NOMO-1 (cell line): ENCODE data around the gene KIAA1614.
"Not testable (repeated sequence)": the region's sequence is repeated elsewhere in the genome, so short reads cannot be mapped to it uniquely, and the experiment has no call there.

Experiments used
- DNase-seq, 2 experiments: peaks; one replicate each; lab custom pipeline; 2025; ENCODE audit not compliant: unreplicated experiment in 2 of 2; lab: John Stamatoyannopoulos, UW

The KIAA1614 gene

DNA sequence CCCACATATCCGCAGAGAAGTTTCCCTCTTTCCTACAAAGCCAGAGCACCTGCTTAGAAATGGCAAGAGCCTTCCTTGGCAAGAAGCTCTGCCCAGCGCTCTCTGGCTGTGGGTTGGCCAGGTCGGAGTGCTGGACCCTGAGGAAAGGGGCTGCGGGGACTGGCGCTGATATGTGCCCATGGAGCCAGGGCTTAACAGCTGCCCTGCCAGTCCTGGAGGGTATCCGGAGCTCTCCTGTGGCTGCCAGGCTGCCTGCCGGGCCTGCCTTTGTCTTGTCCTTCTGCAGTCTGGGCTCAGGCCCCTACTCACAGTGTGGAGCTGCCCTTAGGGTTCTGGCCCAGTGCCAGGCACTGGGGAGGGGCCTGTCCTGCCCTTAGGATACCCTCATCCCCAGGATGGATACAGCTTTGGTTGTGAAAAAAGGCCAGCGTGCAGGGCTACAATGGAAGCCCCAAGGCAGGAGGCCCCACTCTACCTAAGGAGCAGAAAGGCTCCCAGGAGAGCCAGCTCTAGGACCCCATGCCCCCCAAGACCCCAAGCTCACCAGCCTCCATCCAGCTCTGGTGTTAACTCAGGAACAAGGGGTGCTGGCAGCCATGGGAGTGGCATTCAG is 43.4 kb downstream of the KIAA1614 start:
- DNase-seq = no peak

DNA sequence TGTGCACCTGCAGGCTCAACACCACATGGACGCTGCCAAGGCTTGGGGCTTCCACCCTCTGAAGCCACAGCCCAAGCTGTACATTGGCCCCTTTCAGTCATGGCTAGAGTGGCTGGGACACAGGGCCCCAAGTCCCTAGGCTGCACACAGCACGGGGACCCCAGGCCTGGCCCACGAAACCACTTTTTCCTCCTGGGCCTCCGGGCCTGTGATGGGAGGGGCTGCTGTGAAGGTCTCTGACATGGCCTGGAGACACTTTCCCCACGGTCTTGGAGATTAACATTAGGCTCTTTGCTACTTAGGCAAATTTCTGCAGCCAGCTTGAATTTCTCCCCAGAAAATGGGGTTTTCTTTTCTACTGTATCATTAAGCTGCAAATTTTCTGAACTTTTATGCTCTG is 46.9 kb downstream of the KIAA1614 start:
- DNase-seq = not testable (repeated sequence)

DNA sequence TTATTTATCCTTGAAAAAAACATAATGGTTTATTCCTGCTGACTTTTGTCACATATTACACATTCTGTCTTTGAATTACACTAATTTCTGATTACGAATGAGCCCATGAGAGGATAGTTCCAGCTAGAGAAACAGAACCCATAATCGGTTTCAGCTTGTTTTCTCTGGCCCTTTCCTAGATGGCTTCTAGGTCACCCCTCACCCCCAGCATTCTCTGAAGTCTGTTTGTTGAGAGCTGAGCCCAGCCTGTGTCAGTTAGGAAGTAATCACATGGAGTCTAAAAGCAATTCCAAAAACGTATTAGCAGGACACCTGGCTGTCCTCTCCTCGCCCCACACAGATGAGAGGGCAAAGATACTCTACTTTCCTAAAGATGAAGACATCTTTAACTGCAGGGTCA is 48.9 kb downstream of the KIAA1614 start:
- DNase-seq = no peak

DNA sequence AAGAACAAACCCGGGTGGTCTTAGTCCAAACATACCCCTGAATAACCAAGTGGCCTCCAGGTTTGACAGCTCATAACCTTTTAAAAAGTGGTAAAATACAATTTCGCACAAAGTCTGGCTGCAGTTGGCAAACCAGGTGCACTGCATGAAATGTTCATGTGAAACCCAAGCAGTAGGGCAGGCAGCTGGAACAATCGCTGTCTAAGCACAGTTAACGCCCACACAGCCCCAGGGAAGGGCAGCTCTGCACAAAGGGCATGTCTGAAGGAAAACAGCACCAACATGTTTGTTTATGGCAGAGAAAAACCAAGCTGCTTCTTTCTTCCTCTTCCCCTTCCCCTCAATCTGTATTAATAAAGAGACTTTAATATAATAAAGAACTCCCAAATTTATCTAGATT is 49.5 kb downstream of the KIAA1614 start:
- no peak for DNase-seq

DNA sequence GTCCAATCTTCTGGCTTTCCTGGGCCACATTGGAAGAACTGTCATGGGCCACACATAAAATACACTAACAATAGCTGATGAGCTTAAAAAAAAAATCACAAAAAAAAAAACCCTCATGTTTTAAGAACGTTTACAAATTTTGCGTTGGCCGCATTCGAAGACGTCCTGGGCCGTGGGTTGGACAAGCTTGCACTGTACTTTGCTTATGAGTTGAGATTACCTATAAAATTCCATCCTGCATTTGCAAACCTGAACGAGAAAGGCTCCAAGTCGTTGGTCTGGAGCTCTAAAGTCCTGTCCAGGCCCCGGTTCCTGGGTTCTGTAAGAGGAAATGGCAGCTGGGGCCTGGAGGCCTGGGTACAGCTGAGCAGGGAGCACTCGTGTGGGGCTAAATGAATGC is 51.4 kb downstream of the KIAA1614 start:
- no peak for DNase-seq

DNA sequence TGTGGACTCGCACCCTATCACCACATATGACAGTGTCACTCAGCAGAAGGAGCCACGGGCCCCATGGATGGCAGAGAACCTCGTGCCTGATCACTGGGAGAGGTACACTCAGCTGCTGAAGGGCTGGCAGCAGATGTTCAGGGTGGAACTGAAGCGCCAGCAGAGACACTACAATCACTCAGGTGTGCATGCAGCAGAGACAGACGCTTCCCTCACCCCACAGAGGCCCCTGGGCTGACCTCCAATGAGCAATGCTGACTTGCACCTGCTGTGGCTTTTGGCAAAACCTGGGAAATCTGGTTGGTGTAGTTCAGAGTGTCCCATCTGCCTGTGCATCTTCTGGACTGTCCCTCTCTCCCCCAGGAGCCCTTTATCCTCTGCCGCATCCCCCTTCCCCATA is 51.9 kb downstream of the KIAA1614 start:
- no peak for DNase-seq

DNA sequence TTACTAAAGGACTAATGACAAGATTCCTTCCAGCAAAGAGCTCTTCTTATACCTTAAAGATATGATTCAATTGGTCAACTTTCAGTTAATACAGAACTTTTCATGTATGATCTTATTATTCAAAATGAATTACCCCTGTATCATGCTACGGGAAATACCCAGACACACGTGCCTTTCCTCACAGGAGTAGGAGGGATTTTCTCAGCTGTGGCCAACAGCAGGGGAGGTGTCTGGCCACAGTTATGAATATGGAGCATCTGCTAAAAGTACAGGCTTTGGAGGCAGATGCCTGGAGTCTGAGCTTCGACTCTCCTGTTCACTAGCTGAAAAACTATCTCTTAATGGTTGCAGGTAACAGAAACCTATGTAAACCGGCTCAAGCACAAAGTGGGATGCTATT is 53.6 kb downstream of the KIAA1614 start:
- no peak for DNase-seq

DNA sequence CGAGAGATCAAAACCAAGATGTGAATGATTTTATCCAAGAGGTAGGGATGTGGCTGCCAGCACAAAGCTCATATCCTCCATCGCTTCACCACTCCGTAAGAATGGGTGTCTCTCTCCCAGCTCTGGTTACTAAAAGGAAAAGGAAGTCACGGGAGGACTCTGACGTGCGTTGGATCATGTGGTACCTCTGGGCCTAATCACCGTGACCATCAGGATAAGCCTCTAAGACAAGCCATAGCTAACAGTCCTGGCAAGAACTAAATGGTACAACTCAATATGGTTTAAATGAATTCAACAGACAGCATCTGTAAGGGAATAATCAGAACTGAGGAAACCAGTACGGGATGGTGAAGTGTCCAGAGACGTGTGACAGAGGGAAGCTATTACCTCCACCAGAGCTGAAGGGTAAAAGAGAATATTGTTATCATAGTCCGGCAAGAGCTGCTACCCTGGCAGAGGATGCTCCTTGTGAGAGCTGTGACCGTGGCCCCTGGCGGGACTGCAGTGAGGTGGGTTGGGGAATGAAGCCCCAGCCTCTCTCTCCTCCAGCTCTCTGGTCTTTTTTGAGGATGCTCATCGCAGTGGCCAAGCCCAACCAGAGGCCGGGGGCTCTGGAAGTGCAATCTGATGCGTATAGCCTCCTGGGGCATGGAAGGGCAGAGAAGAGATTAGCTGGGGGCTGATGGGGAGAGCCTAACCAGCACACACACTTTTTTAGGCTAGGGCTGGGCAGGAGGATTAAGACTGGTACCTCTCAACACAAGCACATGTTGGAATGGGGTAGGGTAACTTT is 54.2 kb downstream of the KIAA1614 start:
- no peak for DNase-seq

DNA sequence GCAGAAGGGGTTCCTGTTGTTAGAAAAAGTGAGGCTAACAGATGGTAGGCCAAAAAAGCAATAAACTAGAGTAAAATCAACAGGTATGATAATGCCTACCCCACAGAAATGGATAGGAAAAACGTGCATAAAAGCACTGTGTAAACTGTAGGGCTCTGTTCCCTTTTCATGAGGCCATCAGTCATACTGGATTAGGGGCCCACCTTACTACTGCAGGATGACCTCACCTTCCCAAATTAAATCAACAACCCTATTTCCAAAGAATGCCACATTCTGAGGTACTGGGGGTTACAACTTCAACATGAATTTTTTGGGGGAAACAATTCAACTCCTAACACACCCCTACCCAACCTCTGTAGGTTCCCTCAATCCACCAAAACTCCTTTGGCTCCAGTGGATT is 54.9 kb downstream of the KIAA1614 start:
- no peak for DNase-seq

DNA sequence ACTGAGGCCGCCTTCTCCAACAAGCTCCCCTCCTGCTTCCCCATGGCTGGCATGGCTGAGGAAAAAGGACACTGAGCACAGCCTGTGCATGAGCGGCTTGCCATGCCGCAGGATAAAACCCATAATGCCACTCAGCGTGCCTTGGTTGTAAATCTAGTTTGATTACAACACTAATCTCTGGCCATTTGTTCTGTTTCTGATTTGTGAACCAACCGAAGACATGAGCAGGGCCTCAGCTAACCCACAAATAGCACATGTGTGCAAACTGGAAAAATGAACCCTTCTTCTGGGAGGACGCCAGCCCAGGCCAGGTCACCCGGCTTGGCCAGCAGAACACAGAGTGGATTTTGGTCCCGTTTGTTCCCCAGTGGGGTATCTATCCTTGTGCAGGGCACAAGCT is 56.1 kb downstream of the KIAA1614 start:
- DNase-seq = peak; percentile 23 to 31

DNA sequence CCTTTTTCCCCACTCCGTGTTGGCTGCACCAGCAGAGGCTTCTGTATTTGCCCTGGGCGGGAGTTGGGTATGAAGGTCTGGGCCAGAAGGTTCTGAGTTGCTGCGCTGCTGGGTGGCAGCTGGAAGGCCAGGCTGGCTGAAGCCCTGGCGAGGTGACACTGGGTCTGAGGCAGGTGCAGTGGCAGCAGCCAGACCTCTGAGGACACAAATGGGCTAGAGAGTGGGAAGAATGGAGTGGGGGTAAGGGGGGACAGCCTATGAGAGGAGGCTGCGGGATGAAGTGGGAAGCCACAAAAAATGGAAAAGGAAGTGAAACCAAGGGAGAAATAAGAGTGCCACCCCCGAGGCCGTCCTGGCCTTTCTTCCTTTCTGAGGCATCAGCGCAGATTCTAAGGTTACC is 56.7 kb downstream of the KIAA1614 start:
- peak; percentile 69 to 70 for DNase-seq

DNA sequence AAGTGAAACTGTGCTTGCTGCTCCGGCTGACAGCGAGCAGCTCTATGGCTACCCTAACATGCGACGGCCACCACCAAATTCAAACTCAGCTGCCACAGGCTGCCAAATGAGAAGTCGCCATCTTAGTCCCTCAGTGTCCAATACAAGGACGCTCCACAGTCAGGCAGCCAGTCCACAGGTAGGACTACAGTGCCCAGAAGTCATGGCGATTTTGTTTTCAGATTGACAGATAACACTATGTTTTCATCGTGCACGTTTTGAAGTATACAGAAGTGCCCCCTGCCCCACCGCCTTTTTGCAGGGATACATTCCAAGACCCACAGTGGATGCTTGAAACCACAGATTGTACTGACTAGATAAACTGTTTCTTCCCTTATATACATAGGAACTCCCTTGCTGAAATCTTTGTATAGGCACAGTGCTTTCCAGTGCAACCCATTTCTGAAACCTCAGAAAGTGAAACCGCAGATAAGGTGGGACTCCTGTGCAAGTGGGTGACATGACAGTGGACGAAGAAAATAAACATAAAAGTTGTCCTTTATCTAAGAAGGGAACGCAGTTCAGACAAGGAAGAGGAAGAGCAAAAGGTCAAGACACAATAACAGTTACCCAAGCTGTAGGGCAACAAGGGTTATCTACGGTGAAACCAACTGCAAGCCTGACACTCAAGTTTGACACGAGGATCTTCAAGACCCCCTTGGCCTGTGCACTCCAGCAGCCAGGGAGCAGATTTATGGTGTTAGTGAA is 57.8 kb downstream of the KIAA1614 start:
- DNase-seq = peak in 1 of 2 experiments; percentile 50

DNA sequence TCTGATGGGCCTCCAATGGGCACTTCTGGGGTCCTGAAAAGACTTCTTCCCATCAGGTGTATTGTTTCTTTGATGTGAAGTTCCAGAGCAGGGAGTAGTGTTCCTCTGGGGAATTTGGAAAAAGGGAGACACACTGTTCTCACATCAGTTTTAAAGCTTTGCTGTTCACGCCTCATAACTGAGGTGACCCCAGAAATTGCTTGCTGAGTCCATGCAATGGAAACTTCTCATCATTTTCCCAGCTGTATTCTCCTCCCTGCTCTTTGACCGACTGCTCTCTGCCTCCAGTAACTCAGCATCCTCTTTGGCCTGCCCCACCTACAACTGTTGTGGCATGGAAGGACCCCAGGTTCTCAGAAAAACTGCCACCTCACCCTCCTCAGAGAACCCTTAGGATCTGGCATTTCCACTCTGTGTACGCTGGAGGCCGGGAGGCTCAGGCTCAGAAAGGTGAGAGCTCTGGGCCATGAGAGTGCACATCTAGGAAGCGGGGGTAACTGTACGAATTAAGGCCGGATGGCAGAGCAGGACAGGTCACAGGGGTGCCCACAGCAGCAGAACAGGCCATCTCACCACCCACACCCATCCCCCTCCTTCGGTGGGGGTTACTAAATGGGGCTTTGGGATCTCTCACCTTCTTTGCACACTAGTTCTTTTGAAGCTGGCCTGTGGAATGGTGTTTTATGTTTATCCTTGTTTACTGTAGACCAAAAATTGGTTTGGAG is 58.7 kb downstream of the KIAA1614 start:
- no peak for DNase-seq

DNA sequence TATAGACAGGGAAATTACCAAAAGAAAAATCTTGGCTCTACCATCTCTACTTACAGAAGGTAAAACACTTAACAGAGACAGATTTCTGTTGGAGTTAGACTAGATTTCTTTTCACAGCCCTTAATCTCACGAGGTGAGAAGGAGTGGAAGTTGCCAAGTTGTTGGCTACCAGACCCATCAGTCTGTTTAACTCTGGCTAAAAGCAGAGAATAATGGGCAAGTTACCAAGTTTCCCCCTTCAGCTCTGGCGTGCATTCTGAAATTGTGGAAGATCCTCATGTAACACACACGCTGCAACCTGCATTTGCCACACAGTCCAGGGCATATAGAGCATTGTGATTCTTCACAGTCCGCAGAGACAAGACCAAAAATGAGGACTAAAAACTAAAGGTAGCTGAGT is 60.7 kb downstream of the KIAA1614 start:
- no peak for DNase-seq

DNA sequence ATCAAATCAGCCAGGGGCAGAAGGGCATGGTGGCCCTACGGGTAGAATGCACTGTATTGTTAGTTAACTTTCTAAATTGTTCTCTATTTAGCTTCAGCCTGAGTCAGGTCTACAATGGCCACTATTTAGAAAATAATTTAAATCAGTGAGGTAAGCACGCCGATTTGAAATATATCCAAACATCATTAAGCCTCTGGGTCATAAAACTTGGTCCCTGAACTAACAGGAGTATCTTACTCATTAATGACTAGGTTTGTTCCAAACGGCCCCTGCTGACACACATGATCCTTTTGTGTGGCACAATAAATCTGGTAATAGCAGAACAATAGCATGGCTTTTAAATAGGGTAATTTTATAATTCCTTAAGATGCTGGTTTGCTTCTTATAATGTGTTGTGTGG is 61.5 kb downstream of the KIAA1614 start:
- DNase-seq = no peak

DNA sequence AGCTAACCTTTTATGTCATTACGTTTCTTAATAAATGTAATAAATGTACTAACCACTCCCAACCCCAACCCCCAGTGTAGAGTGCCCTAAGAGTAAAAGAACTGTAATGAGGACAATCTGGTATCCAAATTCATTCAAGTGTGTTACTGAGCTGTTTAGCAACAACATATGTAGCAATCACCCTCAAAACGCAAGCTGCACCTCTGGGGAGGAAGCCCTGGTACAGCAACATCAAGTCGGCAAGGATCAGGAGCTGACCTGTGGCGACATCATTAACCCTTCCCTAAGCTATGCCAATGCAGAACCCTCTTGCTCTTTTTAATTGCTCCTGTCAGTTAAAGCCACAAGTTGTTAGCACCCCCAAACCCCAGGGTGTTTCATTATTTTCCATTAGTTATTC is 62.9 kb downstream of the KIAA1614 start:
- peak; percentile 74 to 84 for DNase-seq

DNA sequence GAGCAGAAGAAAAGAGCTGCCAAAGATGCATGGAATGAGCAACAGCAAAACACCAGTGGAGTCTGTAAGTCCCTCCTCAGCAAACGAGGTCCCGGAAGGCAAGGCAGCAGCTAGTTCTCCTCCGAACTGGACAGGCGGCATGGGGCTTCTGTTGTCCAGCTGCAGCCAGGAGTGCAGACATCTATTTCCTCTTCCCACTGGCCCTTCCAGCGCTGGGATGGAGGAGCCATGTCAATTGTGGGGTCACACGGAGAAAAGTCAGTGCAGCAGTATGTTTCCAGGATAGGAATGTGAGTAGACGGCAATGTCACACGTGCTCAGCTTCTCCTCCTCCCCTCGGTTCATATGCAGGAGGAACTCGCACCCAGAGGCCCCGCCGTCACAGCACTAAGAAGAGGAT is 63.5 kb downstream of the KIAA1614 start:
- DNase-seq = no peak

DNA sequence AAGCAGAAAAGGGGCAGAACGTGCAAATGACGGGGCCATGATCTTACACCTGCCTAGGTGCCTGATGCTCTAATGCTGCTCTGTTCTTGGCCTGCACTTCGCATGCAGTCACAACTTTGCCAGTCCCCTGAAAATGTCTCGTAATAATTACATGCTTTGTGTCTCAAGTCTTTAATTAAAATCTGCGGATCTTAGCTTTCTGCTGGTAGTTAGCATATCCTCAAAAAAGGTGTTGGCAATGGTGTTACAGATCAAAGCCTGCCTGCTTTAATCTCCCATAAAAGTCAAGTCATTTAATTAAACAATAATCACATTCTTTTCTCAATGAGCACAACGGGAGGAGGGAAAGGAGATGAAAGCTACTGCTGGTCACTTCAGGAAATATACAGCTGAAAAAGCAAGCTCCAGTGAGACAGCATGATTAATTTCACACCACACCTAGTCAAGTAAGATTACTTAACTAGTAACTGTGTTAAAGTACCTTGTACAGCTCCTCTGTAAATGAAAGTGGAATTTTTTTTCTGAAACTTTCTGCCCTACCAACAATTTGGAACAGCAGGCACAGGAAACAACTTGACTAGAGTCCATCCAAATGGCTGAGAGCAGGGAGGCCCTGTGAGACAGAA is 64.1 kb downstream of the KIAA1614 start:
- DNase-seq = no peak

DNA sequence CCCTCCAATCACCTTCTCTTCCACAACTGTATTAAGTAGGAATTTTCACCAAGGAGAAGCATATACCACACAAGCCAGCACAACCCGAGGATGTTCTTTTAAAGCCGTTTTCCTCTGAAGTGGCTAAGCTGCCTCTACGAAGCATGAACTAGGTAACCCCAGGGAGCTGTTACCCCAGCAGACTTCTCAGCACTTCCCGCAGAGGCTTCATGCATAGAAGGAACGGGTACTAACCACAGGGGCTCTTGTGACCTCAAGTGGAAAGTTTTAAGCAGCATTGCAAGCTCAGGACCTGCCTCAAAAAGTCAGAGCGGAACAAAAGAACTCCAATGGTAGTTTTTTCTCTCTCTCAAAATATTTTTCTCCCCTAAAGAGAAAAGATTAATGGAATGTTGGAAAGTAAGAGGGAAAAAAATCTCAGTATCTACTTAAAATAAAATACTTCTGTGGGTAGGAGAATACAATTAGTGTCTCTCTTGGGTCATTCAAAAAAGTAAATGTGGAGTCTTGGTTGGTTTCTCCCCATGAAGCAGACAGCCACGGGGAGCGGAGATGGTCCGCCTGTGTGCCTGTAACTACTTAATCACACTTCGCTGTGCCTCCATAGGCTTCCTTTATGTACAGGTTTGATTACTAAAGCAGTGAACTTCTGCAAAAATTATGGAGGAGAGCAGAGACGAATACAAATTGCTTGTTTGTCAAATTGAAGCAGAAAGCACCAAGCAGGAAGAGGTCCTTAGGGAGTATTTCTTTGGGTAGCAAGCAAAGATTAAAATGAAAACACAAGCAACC is 69.1 kb downstream of the KIAA1614 start:
- DNase-seq = peak; percentile 35 to 79

DNA sequence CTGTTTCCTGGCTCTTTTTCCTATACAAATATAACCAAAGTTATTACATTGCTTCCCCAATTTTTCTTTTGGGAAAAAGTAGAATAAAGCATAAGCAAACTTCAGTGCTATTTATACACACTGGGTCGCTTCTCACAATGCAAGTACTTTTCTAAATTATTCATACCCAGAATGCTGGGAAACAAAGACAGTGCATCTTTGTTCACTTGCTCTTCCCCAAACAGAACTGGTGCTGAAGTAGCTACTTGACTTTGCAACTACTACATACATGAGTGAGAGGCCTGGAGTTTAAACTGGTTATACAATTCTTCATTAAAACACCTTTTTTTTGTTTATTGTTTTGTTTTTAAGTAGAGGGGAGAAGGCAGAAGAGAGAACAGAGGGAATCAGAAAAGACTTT is 69.7 kb downstream of the KIAA1614 start:
- no peak for DNase-seq
